AG09309 (cell line): ENCODE results near the gene USP17L5.
"Not testable (repeated sequence)": the region's sequence is repeated elsewhere in the genome, so short reads cannot be mapped to it uniquely, and the experiment has no call there.

Source experiments
- DNase-seq: peaks from one replicate; pipeline ENCODE4 v3.0.0-alpha.2; 2010; ENCODE audit warnings: low read depth
- H3K4me3 ChIP-seq: 2 replicates; pipeline ENCODE4 v1.5.1; 2011; ENCODE audit warnings: mild to moderate bottlenecking, low read depth, low read length, moderate library complexity; ENCODE audit not compliant: control insufficient read depth
- CTCF ChIP-seq: IDR thresholded peaks from 2 replicates; pipeline ENCODE4 v1.5.1; 2011; ENCODE audit warnings: mild to moderate bottlenecking, low read depth, low read length, inconsistent platforms; ENCODE audit not compliant: insufficient read depth, control insufficient read depth; ENCODE audit errors: missing control alignments

The USP17L5 gene

DNA sequence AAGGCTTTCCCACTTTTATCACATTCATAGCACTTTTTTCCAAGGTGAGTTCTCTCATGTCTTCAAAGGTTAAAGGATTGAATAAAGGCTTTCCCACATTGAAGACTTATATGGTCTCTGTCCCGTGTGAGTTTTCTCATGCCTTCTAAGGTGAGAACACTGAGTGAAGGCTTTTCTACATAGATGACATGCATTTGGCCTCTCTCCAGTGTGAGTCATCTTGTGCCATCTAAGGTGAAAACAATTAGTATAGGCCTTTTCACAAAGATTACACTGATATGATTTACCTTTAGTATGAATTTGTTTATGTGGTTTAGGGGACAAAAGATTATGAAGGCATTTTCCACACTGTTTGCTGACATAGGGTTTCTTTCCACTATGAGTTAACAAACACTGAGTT, 44.9 kb downstream of the USP17L5 start:
- H3K4me3 ChIP-seq = no peak overlapping the region
- no peak for DNase-seq
- TF ChIP-seq CTCF = no peak

DNA sequence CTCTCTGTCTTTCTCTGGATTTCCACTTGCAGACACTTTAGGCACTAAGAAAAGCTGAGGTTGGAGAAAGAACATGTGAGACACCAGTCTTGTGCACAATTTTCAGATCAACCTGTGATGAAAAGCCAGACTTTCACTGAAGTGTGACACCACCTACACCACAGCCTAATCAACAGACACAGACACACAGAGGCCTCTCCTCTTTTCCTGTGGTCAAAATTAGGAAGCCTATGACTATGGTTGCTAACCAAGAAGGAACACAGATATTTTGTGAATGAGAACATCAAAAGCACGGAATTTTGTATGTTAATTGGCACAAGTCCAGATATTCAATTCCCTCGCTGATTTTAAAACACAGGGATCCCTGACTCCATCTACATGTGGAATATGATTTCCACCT, 49.8 kb downstream of the USP17L5 start:
- not testable (repeated sequence) for DNase-seq

More for the DNA sequence above, 49.8 kb downstream of the USP17L5 start:
- H3K4me3 ChIP-seq = not testable (repeated sequence)
